ENCODE data around the gene TMCC1.
"Not testable (repeated sequence)": the region's sequence is repeated elsewhere in the genome, so short reads cannot be mapped to it uniquely, and the experiment has no call there.

The TMCC1 gene

DNA sequence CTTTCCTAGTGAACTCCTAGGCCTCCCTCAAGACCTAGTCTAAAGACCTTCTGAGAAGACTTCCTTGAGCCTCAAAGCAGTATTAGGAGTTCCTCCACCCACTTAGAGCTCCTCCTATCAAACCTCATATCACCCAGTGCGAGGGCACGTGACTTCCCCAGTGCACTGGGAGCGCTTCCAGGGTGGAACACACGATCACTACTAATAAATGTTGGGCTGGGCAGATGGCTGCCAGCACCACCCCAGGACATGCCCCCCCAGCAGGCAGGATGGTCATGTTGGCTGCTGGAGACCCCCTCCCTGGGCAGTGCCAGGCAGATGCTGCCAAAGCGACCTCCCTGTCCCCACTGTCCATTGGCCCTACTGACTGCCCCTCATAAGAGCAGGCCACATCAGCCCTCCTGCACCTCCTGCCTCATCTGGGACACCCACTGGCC, 278.6 kb downstream of the TMCC1 start:
- no peak for DNase-seq (ENCODE audit: low read depth)
- TF ChIP-seq, protein P1, sequence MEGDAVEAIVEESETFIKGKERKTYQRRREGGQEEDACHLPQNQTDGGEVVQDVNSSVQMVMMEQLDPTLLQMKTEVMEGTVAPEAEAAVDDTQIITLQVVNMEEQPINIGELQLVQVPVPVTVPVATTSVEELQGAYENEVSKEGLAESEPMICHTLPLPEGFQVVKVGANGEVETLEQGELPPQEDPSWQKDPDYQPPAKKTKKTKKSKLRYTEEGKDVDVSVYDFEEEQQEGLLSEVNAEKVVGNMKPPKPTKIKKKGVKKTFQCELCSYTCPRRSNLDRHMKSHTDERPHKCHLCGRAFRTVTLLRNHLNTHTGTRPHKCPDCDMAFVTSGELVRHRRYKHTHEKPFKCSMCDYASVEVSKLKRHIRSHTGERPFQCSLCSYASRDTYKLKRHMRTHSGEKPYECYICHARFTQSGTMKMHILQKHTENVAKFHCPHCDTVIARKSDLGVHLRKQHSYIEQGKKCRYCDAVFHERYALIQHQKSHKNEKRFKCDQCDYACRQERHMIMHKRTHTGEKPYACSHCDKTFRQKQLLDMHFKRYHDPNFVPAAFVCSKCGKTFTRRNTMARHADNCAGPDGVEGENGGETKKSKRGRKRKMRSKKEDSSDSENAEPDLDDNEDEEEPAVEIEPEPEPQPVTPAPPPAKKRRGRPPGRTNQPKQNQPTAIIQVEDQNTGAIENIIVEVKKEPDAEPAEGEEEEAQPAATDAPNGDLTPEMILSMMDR (IDR thresholded peaks at IDR 0.05; ENCODE audit: insufficient read depth, low read depth, low read length, missing control alignments) = no peak
- H3K4me3 ChIP-seq (ENCODE audit: low read length) = no peak overlapping the region

DNA sequence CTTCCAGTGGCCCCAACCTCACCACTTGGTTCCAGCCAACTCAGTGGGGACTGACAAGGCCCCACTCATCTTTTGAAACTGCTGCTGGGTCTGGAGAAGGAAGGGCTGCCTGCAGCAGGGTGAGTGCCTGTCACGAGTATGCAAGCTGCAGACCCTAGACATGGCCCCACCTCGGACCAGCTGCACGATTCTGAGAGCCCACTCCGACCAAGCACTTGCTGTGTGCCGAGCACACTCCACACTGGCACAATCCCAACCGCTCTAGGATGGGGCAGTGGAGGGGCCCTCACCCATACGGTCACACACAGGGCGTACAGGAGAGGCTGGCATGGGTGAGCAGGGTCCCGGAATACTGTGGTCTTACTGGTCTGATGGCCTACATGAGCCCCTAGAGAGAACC, 279.1 kb downstream of the TMCC1 start:
- no peak overlapping the region for H3K4me3 ChIP-seq (ENCODE audit: low read length)
- TF ChIP-seq, protein P1 (IDR thresholded peaks at IDR 0.05; ENCODE audit: insufficient read depth, low read depth, low read length, missing control alignments) = no peak
- DNase-seq (ENCODE audit: low read depth) = no peak

GRCh38 chr3:129613367-129613740, 280.2 kb downstream of the TMCC1 start:
- no peak for DNase-seq (ENCODE audit: low read depth)
- TF ChIP-seq, protein P1 (IDR thresholded peaks at IDR 0.05; ENCODE audit: insufficient read depth, low read depth, low read length, missing control alignments) = no peak
- H3K4me3 ChIP-seq (ENCODE audit: low read length) = no peak overlapping the region

DNA sequence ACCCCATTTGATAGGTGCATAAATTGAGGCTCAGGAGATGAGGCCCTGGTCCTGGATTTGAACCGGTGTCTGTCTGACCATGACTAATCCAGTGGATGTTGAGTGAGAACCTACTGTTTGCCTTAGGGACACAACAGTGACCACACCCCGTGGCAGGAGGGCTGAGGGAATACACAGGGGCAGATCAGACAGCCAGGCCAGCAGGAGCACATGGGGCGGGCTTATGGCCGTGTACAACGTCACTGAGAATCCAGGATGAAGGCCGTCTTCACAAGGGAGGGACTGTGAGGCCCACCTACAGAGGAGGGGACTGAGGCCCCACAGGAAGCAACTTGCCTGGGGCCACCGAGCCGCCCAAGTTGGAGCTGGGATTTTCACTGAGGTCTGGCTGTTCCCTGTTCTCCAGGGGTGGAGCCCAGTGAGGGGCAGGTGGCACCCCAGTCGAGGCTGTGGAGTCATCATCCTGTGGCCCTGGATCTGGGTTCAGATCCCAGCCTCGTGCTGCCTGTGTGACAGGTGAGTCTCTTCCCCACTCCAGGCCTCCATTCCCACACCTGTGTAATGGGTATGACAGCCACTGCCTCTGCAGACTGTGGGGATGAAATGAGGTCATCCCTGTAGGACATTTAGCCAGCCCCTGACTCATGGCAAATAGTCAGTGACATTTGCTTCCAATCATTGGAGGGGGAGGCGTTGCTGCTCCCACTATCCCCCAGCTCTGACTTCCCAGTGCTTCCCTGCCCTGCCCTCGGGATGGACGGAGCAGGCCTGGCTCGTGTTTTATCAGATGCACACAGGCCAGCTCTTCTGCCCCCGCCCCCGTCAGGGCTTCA, 280.8 kb downstream of the TMCC1 start:
- H3K4me3 ChIP-seq (ENCODE audit: low read length) = no peak overlapping the region
- no peak for DNase-seq (ENCODE audit: low read depth)
- TF ChIP-seq, protein P1 (IDR thresholded peaks at IDR 0.05; ENCODE audit: insufficient read depth, low read depth, low read length, missing control alignments) = no peak

- DNase-seq (ENCODE audit: low read depth) = no peak
- TF ChIP-seq, protein P1 (IDR thresholded peaks at IDR 0.05; ENCODE audit: insufficient read depth, low read depth, low read length, missing control alignments) = no peak
- no peak overlapping the region for H3K4me3 ChIP-seq (ENCODE audit: low read length)
These were observed 281.5 kb downstream of the TMCC1 start for GRCh38 chr3:129611812-129612533.

DNA sequence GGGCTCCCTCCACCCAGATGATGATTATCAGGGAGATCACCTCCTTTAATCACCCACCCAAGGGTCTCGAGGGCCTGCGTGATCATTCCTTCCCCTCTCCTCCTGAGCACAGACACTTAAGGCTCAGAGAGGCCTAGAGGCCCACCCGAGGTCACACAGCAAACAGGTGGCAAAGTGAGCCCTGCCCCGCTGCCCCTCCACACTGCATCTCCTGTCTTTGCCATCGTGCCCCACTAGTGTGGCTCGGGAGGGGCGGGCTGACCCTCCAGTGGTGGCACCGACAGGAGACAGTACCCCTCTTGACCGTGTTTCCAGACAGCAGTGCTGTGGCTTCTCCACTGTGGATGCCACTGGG, 282.1 kb downstream of the TMCC1 start:
- DNase-seq (ENCODE audit: low read depth) = no peak
- H3K4me3 ChIP-seq (ENCODE audit: low read length) = no peak overlapping the region
- TF ChIP-seq, protein P1 (IDR thresholded peaks at IDR 0.05; ENCODE audit: insufficient read depth, low read depth, low read length, missing control alignments) = no peak

- not testable (repeated sequence) for H3K4me3 ChIP-seq (ENCODE audit: low read length); DNase-seq (ENCODE audit: low read depth)
These were observed 282.6 kb downstream of the TMCC1 start for GRCh38 chr3:129610794-129611445.
